Urinary bladder (tissue), 4 donors: ENCODE measurements around the gene ADAM12. TPM values are rescaled to one million over a fixed set of nuclear protein-coding genes. Genes with fewer than 3 reads are reported as not detected.
A peak's percentile ranks its signal among the peaks of the same experiment; 100 is the strongest.

Source experiments
- DNase-seq: peaks from one replicate; pipeline ENCODE4 v3.0.0-alpha.2; 2015; ENCODE audit errors: extremely low spot score
- H3K27ac ChIP-seq: one replicate; pipeline ENCODE4 v1.5.1; 2013; ENCODE audit warnings: low read depth, mild to moderate bottlenecking, moderate library complexity
- H3K36me3 ChIP-seq: one replicate; pipeline ENCODE4 v1.6.1; 2013; ENCODE audit warnings: mild to moderate bottlenecking, moderate library complexity; ENCODE audit not compliant: insufficient read depth
- H3K4me1 ChIP-seq: one replicate; pipeline ENCODE4 v1.6.1; 2013; ENCODE audit warnings: mild to moderate bottlenecking, moderate library complexity; ENCODE audit not compliant: insufficient read depth
- H3K4me3 ChIP-seq: one replicate; pipeline ENCODE4 v1.5.1; 2013; ENCODE audit warnings: low read depth, low read length
- WGBS: extraction: QIAGEN DNeasy Blood & Tissue Kit; methylation state at CpG from one replicate; pipeline ENCODE4 v1.1.7; 2013; 5-methylcytosine and 5-hydroxymethylcytosine counted together
- polyA plus RNA-seq: library from polyadenylated mRNA; stranded (reverse); fragments of 200-250 nt; gene quantifications from one replicate; pipeline ENCODE4 v1.2.3, GENCODE V29; 2013
- total RNA-seq: library from RNA; depleted of rRNA; stranded (reverse); fragments of >200 nt; gene quantifications from one replicate; pipeline ENCODE4 v1.2.3, GENCODE V29; 2014
- donor health status: healthy with polysubstance abuse.
- donor health status: healthy.

The ADAM12 gene
- total and polyA plus RNA-seq, 2 donors = 2.1 to 95.0 TPM

DNA sequence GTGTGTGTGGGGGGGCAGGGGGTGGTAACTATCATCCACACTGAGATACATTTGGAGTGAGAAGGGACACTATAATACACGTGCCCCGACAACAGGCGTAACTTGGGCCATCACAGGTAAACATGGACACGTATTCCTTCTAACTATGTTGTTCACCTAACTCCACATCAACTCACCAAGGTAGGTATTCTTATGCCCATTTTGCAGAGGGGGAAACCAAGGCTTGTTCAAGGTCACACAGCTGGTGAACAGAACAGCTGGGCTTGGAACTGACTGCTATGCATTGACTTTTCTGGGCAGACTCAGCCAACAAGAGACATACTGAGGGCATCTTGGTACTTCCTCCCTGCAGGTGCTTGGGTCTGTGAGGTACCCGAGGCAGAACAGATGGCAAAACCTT, 170.1 kb downstream of the ADAM12 start:
- no peak overlapping the region for H3K27ac ChIP-seq
- no peak for DNase-seq
- H3K4me3 ChIP-seq = no peak overlapping the region
- WGBS = 96% methylated on average over 5 of the region's 5 CpGs
- H3K36me3 ChIP-seq = no peaks in the 10 kb centered on the region
- no peaks in the 10 kb centered on the region for H3K4me1 ChIP-seq

DNA sequence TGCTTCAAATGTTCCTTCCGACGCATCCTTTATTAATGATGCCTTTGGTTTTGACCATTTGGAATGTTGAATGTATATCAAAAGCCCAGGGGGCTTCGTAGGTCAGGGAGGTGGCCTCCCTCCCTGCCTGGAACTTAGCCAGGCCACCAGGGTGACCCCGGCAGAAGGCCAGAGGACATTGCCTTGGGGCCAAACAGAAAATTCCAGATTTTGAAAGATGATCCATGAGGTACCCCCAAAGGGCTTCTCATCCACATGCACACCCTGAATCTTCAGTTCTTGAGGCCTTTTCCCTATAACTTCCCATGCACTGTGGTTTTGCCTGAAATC, 171.7 kb downstream of the ADAM12 start:
- H3K4me3 ChIP-seq = no peak overlapping the region
- 22% methylated on average over 4 of the region's 4 CpGs for WGBS
- peak overlapping the region; percentile 15 for H3K27ac ChIP-seq
- H3K4me1 ChIP-seq = no peaks in the 10 kb centered on the region
- no peak for DNase-seq
- H3K36me3 ChIP-seq = no peaks in the 10 kb centered on the region

DNA sequence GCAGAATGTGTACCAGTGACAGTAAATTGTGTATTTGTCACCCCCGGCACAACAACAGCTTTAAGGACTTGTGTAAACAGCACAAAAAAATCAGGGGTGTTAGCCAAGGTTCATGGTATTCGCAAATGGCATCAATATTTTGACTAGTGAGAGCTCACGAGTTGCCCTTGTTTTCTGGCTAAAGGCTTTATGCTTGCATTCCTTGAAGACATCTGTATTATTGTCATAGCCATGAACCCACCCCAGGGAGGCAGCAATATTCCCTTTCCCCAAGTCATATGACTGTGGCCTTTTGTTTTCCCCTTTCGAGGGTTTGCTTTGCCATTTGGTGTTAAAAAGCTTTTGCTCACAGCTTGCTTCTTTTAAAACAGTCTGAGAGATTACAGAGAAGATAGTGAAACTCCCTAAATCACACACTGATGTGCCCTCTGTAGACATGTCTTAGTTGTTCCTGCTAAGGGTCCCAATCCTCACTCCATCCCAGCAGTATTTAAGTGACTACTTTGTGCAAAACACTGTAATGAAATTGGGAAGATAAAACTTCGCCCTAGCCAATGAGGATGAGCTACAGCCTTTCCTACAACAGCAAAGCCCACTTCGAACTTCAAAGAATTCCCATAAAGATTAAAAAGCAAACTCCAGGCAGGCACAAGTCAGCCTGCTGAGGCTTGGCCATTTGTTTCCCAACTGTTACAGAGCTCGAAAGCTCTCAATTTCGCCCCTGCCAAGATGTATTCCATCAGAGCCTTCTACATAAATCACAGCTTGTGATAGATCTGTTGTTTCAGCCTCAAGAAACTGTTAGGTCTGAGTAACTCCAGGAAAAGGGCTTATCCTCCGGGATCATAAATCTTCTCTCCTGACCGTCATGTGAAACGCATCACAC, 172.3 kb downstream of the ADAM12 start:
- H3K4me1 ChIP-seq = no peaks in the 10 kb centered on the region
- DNase-seq = peak; percentile 66
- 25% methylated on average over 11 of the region's 11 CpGs for WGBS
- H3K27ac ChIP-seq = peak overlapping the region; percentile 15
- no peak overlapping the region for H3K4me3 ChIP-seq
- no peaks in the 10 kb centered on the region for H3K36me3 ChIP-seq

DNA sequence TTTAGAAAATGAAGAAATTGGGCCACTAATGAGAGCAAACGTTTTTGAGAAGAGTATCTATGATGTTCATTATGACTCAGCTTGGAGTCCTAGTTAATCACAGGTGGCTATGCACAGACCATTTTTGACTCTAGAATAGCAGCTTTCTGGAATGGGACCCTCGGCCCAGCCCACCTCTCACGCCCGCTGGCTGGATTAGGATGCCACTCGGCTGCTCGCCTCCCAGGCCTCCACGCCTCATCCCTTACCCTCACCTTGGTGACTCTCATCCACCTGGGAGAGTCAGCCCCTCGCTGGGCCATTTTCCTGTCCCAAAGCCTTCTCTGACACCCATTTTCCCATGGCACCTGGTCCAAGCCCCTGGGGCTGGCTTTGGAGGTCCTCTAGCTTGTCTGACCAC, 173.6 kb downstream of the ADAM12 start:
- no peak for DNase-seq
- no peak overlapping the region for H3K27ac ChIP-seq
- no peaks in the 10 kb centered on the region for H3K4me1 ChIP-seq
- 93% methylated on average over 8 of the region's 8 CpGs for WGBS
- no peaks in the 10 kb centered on the region for H3K36me3 ChIP-seq
- no peak overlapping the region for H3K4me3 ChIP-seq

DNA sequence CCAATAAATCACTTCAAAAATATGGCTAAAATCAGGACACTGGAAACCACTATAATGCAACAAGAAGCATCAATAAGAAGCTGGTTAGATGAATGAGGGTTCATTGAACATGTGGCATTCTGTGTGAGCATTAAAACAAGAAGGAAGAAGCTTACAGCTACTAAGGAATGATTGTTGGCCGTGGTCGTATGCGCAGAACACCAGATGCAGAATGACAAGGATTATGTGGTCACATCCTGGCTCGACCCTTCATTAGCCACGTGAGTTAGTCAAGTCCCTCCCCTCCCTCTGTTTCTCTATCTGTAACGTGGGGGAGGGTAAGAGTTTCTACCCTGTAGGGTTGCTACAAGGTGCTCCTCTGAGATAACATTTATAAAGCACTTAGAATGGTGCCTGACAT, 174.3 kb downstream of the ADAM12 start:
- DNase-seq = no peak
- Histone ChIP-seq H3K4me3 (no peak overlapping the region), H3K27ac (no peak overlapping the region), H3K36me3 (no peaks in the 10 kb centered on the region), H3K4me1 (no peaks in the 10 kb centered on the region)
- 63% methylated on average over 6 of the region's 6 CpGs for WGBS

DNA sequence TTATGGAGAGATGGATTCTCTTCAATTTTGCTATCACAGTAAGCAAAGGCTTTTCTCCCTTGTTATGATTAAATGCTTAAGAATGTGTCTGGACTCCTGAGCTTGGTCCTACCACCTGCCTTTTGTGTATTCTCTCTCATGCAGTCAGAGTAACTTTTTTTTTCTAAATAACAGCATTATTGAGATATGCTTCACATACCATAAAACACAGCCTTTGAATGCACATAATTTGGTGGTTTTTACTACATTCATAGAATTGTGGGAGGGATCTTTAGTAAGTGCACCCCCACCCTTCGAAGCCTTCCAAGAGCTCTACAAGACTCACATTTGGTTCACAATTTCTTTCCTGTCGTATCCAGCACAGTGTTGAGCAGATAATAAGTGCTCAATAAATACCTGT, 175.5 kb downstream of the ADAM12 start:
- H3K27ac ChIP-seq = no peak overlapping the region
- no peak for DNase-seq
- no peak overlapping the region for H3K4me3 ChIP-seq
- no peaks in the 10 kb centered on the region for H3K36me3 ChIP-seq
- no peaks in the 10 kb centered on the region for H3K4me1 ChIP-seq
- 93% methylated on average over 2 of the region's 2 CpGs for WGBS

DNA sequence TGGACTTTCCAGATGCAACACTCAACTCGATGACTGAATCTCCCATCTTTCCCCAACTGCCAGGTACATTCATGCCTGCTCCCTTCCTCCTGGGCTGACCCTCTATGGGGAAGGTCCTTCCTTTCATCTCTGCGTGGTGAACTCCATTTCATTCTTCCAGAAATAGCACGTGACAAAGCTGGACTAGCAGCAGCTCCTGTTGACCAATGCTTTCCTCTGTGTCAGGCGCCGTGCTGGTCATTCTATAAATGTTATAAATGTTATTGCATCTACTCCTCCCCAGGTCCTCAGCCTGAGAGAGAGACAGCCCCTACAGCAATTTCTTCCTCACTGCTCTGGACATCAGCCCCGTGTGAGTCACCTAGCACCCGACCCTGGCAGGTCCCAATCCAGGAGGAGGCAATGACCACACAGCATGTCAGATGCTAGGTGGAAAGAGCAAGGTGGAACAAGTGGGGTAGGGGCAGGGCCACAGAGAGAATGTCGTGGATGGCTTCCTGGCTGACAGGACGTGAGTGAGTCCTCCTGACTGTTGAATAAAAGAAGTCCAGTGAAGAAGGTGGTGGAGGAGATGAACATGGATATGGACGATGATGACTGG, 178.1 kb downstream of the ADAM12 start:
- Histone ChIP-seq H3K36me3 (no peaks in the 10 kb centered on the region), H3K4me1 (no peaks in the 10 kb centered on the region), H3K4me3 (no peak overlapping the region), H3K27ac (no peak overlapping the region)
- no peak for DNase-seq
- WGBS = 96% methylated on average over 10 of the region's 10 CpGs

DNA sequence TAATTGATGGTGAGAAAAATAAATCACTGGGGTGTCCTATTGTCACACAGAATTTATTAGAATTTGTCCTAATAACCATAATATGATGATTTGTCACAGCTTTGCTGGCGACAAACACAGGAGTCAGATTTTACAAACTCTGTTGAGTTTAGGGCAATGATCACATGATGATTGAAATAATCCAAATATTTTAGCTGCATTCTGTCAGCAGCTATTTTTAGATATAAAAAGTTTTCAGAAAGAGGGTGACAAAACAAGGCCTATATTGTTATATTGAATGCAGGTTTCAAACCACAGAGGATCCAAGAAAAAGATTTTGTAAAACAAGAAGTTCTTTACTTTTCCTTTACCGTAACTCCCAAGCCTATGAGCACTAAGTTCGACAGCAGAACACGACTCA, 178.8 kb downstream of the ADAM12 start:
- Histone ChIP-seq H3K36me3 (no peaks in the 10 kb centered on the region), H3K27ac (no peak overlapping the region), H3K4me1 (no peaks in the 10 kb centered on the region), H3K4me3 (no peak overlapping the region)
- no peak for DNase-seq
- WGBS = 69% methylated on average over 4 of the region's 4 CpGs

DNA sequence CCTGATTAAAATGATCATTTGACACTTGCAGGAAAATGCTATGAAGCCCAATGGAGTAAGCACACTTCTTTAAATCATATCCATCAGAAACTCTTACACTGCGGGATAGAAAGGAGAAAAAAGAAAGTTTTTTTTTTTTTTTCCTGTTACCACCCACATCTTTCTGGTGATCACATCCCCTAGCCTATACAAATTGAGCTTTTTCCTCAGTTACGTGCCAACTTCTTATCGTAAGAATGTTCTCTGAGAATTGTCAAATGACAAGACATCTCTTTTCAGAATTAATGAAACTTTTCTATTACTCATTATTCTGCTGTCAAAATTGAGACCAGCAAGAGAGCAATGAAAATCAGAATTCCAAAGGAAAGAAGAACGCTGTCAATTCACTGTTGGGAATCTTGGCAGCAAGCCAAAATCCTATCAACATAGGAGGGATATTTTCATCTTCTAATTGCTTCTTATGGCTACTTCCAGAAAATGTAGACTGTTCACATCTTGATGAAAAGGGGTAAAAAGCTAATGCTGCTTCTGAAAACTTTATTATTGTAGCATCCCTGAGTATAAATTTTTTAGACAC, 179.5 kb downstream of the ADAM12 start:
- WGBS = 54% methylated on average over 4 of the region's 4 CpGs
- no peaks in the 10 kb centered on the region for H3K4me1 ChIP-seq
- no peaks in the 10 kb centered on the region for H3K36me3 ChIP-seq
- H3K27ac ChIP-seq = no peak overlapping the region
- DNase-seq = no peak
- no peak overlapping the region for H3K4me3 ChIP-seq

DNA sequence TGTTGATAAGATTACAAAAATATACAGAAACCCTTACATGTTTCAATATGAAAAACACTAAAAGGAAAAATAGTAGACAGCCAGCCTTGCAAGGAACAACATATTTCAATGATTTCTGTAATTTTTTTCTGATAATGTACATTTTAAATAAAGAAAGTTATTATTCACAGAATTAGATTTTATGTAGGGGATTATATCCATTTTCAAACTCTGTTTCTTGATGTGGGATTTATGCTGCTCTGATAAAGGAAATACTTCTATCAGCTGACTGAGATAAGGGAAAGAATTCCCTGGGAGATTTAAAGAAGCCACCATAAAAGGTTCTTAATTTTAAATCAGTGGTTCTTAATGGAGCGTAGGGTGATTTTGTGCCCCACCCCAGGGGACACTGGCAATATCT, 180.4 kb downstream of the ADAM12 start:
- H3K36me3 ChIP-seq = no peaks in the 10 kb centered on the region
- 54% methylated on average over 1 of the region's 1 CpG for WGBS
- DNase-seq = no peak
- no peak overlapping the region for H3K4me3 ChIP-seq
- no peak overlapping the region for H3K27ac ChIP-seq
- H3K4me1 ChIP-seq = no peaks in the 10 kb centered on the region

DNA sequence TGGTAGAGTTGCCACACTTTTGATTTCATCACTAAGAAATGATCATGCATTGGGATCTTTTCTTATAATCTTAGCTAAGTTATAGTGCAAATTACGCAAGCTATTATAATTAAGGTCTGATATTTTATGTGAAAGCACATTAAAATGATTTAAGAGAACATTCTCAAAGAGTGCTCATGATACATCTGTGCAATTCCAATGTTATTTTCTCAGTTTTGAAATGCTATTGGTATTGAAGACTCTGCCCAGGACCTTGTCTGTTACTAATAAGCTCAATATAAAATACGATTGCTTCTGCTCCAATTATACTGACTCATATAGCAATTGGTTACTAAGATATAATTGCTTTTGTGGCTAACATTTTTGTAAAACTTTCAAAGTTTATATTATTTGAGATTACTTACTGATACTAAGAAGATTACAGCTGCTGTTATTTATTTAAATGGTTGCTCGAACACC, 180.9 kb downstream of the ADAM12 start:
- 64% methylated on average over 3 of the region's 3 CpGs for WGBS
- no peak overlapping the region for H3K27ac ChIP-seq
- no peak for DNase-seq
- H3K4me3 ChIP-seq = no peak overlapping the region
- no peaks in the 10 kb centered on the region for H3K4me1 ChIP-seq
- H3K36me3 ChIP-seq = no peaks in the 10 kb centered on the region

DNA sequence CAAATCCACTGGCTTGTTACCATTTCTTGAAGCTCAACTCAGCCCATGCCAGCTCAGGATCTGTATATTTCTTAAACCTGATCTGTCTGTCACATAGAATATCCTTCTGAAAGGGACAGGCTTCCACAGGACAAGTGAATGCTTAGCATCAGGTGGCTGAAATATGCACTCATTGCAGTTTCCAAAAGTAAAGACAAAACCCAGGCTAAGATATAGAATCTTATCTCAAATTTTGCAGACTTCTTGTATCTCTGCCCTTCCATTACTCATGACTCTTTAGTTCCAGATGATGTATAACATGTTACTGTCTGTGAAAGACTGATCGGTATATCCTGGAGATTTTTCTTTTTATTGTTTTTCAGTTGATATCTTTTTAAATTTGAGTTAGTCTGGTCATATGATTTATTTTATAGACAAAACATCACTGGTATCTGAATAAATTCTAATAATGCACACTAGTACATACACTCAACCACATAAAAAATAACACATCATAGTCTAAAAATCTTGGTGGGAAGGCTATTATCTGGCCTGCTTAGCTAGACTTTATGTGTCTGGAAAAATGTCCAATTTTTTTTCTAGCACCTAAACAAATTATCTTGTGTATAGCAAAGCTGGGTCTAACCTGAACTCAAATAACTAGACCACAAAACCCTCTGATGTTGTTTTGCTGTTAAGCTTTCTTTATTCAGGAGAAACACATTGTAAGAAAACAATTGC, 182.6 kb downstream of the ADAM12 start:
- WGBS = 93% methylated on average over 1 of the region's 1 CpG
- no peak overlapping the region for H3K27ac ChIP-seq
- DNase-seq = no peak
- H3K4me3 ChIP-seq = no peak overlapping the region
- H3K36me3 ChIP-seq = no peaks in the 10 kb centered on the region
- no peaks in the 10 kb centered on the region for H3K4me1 ChIP-seq

DNA sequence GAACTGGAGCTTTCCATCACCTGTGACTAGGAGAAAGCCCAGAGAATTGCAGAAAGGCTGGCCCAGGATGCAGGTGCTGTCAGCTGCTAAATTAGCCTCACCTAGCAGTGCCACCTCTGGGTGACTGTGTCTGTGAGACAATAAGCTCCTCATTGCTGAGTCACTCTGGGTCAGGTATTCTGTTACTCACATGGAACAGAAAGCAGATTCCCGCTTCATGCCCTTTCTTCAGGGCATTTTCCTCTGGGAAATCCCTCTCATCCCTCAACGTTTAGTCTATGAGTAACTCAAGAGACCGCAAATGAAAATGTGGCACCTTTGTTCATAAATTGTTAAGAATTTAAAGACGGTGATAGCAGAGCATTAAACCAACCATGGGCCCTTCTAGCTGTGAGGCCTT, 184.0 kb downstream of the ADAM12 start:
- no peaks in the 10 kb centered on the region for H3K36me3 ChIP-seq
- H3K4me1 ChIP-seq = no peaks in the 10 kb centered on the region
- H3K4me3 ChIP-seq = no peak overlapping the region
- 97% methylated on average over 4 of the region's 4 CpGs for WGBS
- no peak overlapping the region for H3K27ac ChIP-seq
- DNase-seq = no peak

DNA sequence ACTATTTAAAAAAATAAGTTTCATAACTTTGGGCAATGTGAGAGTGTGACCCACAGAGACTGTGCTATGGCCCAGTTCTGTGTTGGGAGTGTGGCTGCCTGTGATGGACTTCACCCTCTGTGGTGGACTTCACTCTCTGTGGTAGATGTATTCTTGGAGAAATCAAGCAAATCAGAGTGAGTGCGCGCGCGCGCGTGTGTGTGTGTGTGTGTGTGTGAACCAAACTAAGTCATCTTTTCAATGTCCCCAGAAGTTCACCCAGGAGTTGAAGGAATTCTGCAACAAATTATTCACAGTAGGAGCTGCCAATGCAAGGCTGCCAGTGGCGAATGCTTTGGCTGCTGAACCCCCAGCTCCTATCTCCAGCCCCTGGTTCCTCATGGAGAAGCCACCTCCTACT, 184.5 kb downstream of the ADAM12 start:
- no peak overlapping the region for H3K27ac ChIP-seq
- DNase-seq = no peak
- no peaks in the 10 kb centered on the region for H3K4me1 ChIP-seq
- H3K4me3 ChIP-seq = no peak overlapping the region
- H3K36me3 ChIP-seq = no peaks in the 10 kb centered on the region
- 95% methylated on average over 7 of the region's 7 CpGs for whole genome bisulfite sequencing
